HG02798 (cell line): Measurements from ENCODE around the gene SYNGR3.

Source experiments
- ATAC-seq: cut with Tn5 transposase; IDR thresholded peaks from one replicate; pipeline ENCODE4 v1.9.1; 2021; ENCODE audit warnings: mild to moderate bottlenecking; ENCODE audit not compliant: unreplicated experiment, poor library complexity

Gene SYNGR3

GRCh38 chr16:2038382-2039231, 48.8 kb downstream of the SYNGR3 start:
- no peak for ATAC-seq

GRCh38 chr16:2039274-2040031, 49.7 kb downstream of the SYNGR3 start:
- no peak for ATAC-seq

- ATAC-seq: no peak
These were observed 50.4 kb downstream of the SYNGR3 start for GRCh38 chr16:2040041-2040786.

- ATAC-seq: no peak
These were observed 51.2 kb downstream of the SYNGR3 start for GRCh38 chr16:2040787-2041522.

- no peak for ATAC-seq
These were observed 52.6 kb downstream of the SYNGR3 start for GRCh38 chr16:2042171-2042985.

- no peak for ATAC-seq
These were observed 53.4 kb downstream of the SYNGR3 start for GRCh38 chr16:2042986-2043666.
